Smooth muscle cell of the brain vasculature (primary cell): ENCODE results near the gene PHYH.
"Not testable (repeated sequence)": the region's sequence is repeated elsewhere in the genome, so short reads cannot be mapped to it uniquely, and the experiment has no call there.

Experiments used
- DNase-seq: peaks from one replicate; pipeline ENCODE4 v3.0.0-alpha.2; 2012; ENCODE audit warnings: low read depth, low spot score

PHYH gene

DNA sequence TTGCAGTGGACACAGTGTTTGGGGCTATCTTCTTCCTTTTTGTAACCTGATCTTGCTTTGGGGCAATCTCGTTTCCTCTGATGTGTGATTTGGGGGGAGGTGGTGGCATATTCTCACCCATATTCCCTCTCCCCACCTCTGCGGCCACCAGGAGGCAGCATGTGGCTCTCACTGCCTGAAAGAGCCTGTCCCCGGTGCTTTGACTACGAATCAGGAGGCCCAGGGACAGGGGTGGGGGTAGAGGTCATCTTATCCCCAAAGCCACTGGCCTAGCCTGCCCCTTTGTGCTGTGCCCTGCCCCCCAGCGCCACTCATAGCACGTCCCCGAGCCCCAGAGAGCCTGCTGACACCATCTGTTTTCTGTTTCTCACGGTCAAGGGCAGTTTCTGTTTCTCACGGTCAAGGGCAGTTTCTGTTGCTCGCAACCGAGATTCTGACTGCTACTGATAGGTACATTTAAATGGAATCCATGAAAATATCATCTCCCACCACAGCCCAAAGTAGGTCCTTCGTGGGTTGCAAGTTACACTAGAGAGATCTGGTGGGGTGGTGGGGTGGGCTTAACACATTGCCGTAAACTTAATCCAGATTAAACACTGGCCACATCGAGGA, 28.2 kb downstream of the PHYH start:
- DNase-seq: no peak

DNA sequence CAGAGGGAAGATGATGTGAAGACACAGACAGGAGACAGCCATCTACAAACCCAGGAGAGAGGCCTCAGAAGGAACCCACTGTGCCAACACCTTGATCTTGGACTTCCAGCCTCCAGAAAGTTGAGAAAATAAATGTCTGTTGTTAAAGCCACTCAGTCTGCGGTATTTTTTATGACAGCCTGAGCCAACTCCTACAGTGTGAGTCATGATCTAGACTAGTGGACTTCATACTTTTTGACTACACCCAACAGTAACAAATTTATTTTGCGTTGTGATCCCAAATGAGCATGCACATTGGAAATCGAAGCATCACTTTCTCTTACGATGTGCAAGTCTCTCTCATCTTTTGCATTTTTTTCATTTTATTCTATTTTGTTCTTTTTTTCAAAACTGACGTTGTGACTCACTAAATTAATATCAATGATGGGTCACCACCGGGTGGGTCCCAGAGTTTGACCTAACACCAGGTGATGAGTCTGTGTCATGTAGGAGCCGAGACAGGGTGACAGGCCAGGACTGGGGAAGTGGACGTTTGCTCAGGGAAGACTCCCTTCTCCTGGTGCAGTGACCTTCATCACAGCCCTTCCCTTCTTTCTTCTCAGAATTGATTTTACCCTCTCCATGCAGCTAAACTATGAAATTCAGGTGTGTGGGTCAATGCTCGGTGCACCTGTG, 28.9 kb downstream of the PHYH start:
- DNase-seq: no peak

DNA sequence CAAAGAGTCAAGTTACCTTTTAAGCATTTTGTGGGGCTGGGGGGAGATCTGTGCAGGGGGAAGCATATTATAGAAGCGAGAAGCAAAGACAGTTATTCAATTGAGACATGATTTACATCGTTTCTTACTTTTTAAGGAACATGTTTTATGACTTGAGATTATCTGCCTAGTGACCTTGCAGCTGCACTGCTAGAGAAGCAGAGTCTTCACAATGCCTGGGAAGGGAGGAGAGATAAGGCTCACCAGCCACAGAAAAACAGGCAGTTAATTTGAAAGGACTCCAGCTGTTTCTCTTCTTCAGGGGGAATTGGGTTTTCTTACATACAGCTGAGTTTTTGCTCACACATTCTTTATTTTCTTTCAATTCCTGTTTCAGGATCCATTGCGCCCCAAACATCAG, 31.0 kb downstream of the PHYH start:
- DNase-seq: no peak

DNA sequence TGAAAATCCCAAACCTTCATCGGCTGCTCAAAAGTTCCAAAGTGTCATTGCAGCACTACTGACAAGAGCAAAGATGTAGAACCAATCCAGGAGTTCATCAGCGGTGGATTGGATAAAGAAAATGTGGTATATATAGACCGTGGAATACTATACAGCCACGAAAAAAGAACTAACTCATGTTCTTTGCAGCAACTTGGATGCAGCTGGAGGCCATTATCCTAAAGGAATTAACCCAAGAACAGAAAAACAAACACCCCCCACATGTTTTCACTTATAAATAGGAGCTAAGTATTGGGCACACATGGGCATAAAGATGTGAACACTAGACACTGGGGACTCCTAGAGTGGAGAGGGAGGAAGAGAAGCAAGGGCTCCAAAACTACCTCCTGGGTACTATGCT, 31.6 kb downstream of the PHYH start:
- DNase-seq: no peak

DNA sequence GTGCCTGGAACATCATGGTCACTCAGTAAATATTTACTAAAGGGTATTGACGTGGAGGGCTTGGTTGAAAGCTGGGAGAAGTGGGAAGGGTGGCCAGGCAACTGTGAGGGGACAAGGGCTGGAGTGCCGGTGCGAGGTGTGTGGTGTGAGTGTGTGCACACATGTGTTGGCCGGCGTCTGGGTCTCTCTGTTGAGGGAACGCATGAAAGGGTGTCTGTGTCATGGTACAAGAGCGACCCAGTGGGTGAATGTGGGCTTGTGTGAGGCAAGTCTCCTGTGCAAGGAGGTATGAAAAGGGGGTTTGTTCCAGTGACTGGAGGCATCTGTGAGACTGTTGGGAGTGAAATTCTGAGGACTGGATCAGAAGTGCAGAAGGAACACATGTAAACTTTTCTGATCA, 36.3 kb downstream of the PHYH start:
- DNase-seq: no peak

DNA sequence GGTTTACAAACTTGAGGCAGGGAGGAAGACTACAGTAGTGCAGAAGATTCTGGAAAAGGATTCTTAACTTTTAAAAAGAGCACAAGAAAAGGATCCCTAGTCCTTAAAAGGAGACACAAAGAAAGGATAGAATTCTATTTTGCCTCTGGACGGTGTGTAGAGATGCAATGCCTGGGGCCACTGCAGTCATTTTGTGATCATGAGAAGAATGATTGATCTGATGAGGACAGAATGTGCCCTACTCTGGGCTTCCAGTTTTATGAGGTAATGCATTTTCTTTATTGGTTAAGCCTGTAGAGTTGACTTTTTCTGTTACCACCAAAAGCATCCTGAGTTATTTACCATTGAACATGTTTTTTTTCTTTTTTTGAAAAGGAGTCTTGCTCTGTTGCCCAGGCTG, 37.4 kb downstream of the PHYH start:
- no peak for DNase-seq

DNA sequence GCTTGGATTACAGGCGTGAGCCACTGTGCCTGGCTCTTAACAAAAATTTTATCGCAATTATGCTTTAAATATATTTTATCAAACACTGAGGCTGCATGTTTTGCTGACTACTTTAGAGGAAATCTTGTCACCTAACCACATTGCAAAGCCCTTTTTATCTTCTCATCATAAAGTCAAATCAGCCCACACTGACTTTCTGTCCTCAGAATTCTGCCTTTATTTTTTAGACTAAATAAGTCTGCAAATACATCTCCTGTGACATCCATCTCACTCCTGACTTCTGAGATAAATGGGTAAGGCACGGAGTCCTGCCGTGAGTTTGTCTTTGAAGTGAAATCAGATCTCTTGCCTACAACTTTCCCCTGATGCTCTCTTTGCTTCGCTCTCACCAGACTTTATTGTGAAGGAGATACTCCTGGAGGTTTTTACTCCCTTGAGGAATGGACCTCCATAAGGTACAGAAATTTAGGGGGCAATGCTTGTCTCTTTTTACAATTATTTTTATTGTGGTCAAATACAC, 42.2 kb downstream of the PHYH start:
- DNase-seq: no peak

DNA sequence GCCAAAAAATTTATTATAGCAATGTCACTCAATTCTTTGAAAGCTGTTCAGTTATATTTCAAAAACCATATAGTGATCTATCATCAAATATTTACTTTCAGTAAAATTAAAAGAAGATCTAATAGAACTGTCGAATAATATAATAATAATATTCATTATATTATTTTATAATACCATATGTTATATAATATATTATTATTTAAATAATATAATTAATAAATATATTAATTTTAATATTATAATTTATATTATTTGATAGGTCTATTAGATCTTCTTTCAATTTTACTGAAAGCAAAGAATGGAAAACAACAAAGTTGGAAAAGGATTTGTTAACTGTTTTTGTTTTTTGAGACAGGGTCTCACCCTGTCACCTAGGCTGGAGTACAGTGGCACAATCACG, 43.2 kb downstream of the PHYH start:
- no peak for DNase-seq

DNA sequence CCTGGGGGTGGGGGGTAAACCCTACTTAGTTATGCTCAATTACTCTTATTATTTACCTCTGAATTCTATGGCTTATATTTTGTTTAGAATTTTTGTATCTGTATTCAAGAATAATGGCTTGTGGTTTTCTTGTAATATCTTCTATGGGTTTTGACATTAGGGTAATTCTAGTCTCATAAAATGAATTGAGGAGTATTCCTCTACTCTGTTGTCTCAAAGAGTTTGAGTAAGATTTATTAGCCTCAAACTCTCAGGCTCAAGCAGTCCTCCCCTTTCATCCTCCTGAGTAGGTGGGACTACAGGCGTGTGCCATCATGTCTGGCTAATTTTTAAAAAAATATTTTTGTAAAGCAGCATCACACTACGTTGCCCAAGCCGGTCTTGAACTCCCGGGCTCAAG, 46.1 kb downstream of the PHYH start:
- DNase-seq: no peak

DNA sequence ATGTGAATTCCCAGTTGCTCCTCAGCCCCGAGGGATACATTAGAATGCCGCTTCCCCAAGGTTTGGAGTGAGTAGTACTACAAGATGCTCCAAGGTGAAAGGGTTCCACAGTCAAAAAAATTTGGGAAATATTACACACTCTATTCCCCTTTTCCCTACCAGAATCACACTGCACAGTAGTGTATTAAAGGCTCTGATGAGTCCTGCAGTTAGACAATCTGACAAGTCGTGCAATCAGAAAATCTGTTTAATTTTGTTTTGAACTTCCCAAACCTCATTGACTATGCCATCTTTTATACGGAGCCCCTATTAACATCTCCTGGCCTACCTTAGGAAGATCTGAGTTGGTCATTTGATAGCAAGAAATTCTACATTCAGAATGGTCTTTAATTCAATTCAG, 52.1 kb downstream of the PHYH start:
- no peak for DNase-seq

DNA sequence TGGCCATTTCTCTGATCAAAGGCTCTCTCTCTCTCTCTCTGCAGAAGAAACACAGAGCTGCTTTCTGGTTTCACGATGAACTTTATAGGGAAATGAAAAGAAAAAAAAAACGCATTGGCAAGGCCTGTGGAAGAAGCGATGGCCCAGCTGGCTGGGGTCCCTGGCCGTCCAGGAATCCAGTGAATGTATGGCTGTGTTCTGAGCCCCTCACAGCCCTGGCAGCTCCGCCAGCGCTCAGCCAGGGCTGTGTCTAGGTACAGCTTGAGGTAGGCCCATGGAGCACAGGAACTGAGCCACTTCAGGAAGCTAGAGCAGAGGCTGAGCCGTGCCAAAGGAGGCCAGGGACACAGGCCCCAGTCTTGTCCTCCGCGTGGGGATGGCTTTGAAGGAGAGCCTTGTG, 52.6 kb downstream of the PHYH start:
- no peak for DNase-seq

DNA sequence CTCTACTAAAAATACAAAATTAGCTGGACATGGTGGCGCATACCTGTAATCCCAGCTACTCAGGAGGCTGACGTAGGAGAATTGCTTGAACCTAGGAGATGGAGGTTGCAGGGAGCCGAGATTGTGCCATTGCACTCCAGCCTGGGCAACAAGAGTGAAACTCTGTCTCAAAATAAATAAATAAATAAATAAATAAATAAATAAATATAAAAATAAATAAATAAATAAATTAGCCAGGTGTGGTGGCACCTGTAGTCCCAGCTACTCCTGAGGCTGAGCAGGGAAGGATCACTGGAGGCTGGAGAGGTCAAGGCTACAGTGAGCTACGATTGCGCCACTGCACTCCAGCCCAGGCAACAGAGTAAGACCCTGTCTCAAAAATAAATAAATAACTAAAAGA, 57.6 kb downstream of the PHYH start:
- DNase-seq: not testable (repeated sequence)

DNA sequence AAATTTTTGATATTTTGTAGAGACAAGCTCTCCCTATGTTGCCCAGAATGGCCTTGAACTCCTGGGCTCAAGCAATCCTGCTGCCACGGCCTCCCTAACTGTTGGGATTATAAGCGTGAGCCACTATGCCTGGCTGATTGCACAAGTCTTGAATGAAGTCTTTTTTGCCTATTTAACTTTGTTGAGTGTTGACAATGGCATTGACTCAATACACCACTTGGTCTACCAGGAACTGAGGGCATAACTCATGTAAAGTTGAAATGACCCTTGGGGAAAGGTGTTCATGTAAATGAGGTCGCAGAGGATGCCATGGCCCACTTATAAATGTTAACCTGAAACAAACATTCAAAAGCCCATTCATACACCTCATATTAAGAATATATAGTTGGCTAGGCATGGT, 58.3 kb downstream of the PHYH start:
- DNase-seq: no peak

DNA sequence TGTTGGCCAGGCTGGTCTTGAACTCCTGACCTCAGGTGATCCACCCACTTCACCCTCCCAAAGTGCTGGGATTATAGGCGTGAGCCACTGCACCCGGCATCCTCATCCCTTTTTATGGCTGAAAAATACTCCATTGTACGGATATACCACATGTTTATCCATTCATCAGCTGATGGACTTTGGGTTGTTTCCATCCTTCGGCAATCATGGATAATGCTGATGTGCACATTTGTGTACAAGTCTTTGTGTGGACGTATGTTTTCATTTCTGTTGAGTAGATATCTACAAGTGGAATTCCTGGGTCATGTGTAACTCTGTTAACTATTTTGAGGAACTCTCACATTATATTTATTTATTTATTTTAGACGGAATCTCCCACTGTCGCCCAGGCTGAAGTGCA, 59.9 kb downstream of the PHYH start:
- DNase-seq: no peak

DNA sequence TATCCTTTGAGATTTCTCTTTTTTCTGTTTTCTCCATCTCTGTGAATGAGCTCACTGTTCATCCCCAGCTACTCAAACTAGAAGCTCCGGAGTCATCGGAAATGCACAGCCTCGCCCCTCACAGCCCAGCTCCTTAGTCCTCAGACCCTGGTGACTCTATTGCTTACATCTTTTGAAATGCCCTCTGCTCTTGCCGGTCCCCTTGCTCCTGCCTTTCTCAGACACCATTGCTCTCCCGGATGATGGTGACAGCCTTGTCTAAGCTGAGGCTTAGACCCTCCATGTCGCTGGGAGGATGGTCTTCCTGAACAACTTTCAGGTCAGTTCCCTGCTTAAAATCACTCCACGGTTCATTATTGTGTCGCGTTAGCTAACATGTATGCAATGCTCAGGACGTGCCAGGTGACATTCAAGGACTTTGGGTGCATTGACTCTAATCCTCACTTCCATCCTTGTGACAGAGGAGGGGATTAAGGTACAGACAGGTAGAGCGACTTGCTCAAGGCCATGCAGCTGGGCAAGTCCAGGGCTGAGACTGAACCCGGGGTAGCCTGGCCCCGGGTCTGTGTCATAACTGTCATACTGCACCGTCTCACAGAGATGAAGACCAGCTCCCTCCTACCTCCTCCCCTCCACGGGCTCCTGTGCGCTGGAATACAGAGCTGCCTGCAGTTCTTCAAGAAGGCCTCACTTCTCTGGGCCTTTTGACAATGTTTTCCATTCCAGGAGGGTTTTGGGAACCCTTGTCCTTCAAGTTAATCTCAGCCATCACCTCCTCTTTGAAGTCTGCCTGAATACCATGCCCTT, 61.4 kb downstream of the PHYH start:
- no peak for DNase-seq

DNA sequence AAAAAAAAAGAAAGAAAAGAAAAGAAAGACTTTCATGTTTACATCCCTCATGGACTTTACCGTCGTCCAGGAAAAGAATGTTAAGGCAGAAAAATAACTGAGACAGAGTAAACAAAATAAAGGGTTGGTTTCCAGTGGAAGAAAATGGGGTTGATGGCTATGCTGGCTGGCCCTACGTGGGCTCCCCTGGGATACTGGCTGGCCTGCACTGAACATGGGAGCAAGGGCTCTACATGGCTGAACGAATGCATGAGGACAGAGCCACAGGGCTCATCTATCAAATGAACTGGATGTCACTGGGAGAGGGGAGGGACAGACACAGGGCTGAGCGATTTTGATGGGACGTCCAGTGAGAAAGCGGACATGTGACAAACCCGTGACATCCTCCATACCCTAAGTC, 63.2 kb downstream of the PHYH start:
- no peak for DNase-seq

DNA sequence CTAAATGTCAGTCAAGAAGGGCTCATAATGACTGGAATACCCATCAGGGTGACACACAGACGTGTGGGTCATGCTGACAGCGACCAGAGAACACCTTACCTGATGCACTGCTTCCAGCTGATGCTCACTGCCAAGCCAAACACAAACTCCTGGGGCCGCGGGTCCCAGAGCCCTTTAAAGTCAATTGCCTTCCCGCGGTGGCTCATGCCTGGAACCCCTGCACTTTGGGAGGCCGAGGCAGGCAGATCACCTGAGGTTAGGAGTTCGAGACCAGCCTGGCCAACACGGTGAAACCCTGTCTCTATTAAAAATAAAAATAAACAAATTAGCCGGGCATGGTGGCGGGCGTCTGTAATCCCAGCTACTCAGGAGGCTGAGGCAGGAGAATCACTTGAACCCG, 65.1 kb downstream of the PHYH start:
- DNase-seq: not testable (repeated sequence)

DNA sequence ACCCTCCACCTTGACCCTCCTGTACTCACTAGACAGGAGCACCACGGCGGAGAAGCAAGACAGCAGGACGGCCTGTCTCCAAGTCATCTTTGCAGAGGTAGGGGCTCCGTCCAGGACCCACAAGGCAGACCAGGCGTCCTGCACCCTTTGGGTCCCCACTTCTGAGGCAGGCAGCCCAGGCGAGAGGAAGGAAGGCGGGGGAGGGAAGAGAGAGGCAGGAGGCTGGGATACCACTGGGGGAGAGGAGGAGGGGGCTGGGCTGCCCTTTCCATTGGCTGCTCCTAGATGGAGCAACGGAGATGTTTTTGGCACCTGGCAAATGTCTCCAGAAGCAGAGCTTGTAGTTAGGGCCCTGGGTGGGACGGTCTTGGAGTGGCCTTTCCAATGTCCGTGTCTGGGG, 65.7 kb downstream of the PHYH start, which contains the start of gene UCMA:
TSS of gene UCMA (minus strand) at position 203 of the 400 bp plus-strand sequence. CDS start at position 87, 116 bp downstream.
- no peak for DNase-seq

DNA sequence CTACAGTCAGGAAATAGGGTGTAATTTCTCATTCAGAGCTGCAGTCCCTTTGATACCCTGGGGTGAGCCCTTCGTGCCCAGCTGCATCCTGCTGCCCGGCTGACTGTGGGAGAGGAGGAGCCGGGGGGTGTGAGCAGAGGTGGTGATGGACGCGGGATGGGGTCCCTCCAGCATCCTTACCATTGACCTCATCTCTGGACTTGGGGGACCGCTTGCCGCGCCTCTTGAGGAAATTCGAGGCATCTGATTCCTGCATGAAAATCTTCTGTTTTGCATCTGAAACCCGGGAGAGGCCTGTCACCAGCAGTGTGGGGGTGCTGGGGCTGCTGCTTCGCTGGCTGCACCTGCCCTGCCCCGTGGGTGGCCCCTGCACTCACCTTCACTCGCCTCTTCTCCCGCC, 66.5 kb downstream of the PHYH start:
- no peak for DNase-seq

DNA sequence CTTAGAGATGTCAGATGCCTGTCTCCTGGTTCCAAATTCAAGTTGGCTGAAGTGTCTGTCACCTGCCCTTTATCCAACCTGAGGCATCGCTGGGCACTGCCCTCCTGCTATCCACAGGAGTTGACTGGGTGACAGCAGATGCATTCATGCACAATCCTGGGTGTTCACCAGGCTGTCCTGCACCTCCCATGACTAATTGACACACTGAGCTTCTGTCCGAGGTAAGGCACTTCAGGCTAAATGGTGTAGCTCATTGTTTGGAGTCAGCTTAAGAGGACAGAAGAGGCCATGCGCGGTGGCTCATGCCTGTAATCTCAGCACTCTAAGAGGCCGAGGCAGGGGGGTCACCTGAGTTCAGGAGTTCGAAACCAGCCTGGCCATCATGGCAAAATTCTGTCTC, 68.1 kb downstream of the PHYH start:
- DNase-seq: no peak

DNA sequence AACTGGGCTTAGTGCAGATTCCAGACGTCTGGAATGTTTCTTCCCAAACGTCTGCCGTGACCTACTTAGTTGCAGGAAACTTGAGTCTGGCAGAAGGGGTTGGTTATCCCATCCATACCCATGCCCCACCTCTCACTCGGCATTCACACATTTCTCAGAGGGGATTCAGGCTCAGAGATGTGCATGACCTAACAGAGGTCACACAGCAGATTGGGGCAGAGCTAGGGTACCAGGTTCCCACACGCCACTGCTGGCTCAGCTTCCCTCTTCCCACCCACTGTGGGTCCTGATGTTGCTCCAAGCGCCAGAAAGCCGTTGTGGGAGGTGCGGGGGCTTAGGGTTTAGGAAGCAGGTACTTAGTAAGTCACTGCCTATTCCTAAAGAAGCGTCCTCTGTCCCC, 68.7 kb downstream of the PHYH start:
- no peak for DNase-seq
